Measurements from ENCODE around the gene DUT. TPM values are rescaled to one million over a fixed set of nuclear protein-coding genes. Genes with fewer than 3 reads are reported as not detected.

The DUT gene
- total and polyA plus RNA-seq, 2 of the 8 experiments (the other 6 are each of a cell fraction or from before 2014, with no cell fraction given): 71.5 to 246 TPM

DNA sequence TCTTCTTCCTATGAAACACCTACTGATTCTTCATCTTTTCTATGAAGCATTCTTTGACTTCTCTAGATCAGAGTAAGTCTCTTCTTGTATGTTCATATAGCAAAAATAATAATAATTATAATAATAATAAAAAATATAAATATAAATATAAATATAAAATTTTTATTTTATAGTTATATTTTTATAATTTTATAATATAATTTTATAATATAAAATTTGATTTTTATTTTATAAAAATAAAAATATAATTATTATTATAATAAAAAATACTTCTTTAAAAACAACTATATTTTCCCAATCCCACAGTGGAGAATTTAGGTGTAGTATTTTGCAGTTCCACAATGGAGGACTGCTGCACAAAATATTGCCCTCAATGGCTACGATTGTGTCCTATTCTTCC is 34.3 kb downstream of the DUT start (continued):
- TF ChIP-seq, protein P1, sequence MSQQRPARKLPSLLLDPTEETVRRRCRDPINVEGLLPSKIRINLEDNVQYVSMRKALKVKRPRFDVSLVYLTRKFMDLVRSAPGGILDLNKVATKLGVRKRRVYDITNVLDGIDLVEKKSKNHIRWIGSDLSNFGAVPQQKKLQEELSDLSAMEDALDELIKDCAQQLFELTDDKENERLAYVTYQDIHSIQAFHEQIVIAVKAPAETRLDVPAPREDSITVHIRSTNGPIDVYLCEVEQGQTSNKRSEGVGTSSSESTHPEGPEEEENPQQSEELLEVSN (IDR thresholded peaks at IDR 0.05): no peak
- TF ChIP-seq TAF1 (IDR thresholded peaks at IDR 0.05; ENCODE audit: low read depth, low read length): no peak
- no peak for TF ChIP-seq RAD21 (IDR thresholded peaks at IDR 0.05 in 1 of 2, conservative IDR thresholded peaks at IDR 0.05 in 1 of 2; ENCODE audit: low read depth in 2 of 2, low read length in 2 of 2)
- no peak for TF ChIP-seq SIX5 (IDR thresholded peaks at IDR 0.05; ENCODE audit: low read depth, low read length)
- no peak for TF ChIP-seq POLR2AphosphoS5 (IDR thresholded peaks at IDR 0.05; ENCODE audit: low read depth, low read length)

Measured in H1 (cell line).